Panc1 (cell line): ENCODE data around the gene PITPNB. TPM values are rescaled to one million over a fixed set of nuclear protein-coding genes. Genes with fewer than 3 reads are reported as not detected.

ENCODE experiments used
- ATAC-seq: fragments of 200-7000 bp; cut with Tn5 transposase; 2 replicates; pipeline ENCODE4 v1.9.1; 2020; ENCODE audit warnings: mild to moderate bottlenecking, moderate library complexity
- BruUV-seq: library from RNA; stranded (reverse); fragments of 400-500 nt; replicated peaks from 2 replicates; lab custom pipeline; 2021; lab: Mats Ljungman, UMichigan
- CTCF ChIA-PET: fragments of 300-600 bp; sonication (Branson Sonifier 250); formaldehyde crosslinking; loops from one replicate; lab custom pipeline; 2022; ENCODE audit warnings: antibody characterized with exemption; lab: Charles Lee
- POLR2A ChIA-PET: fragments of 300-600 bp; sonication (Branson Sonifier 250); formaldehyde crosslinking; loops from one replicate; lab custom pipeline; 2022; ENCODE audit warnings: antibody characterized with exemption; lab: Charles Lee
- DNase-seq: peaks from one replicate; pipeline ENCODE4 v3.0.0-alpha.2; 2010; ENCODE audit warnings: low read depth, low spot score
- H3K27ac ChIP-seq: 2 replicates; pipeline ENCODE4 v1.5.1; 2011; ENCODE audit warnings: mild to moderate bottlenecking, low read length, inconsistent platforms
- H3K27me3 ChIP-seq: fragments of 200-500 bp; sonication (Bioruptor generic); 2 replicates; pipeline ENCODE4 v1.6.0; 2014; ENCODE audit warnings: low read length, inconsistent platforms; ENCODE audit not compliant: control insufficient read depth, insufficient read depth
- H3K36me3 ChIP-seq: fragments of 200-500 bp; sonication (Bioruptor generic); 2 replicates; pipeline ENCODE4 v1.5.1; 2014; ENCODE audit warnings: inconsistent platforms, mild to moderate bottlenecking, low read length, moderate library complexity; ENCODE audit not compliant: control insufficient read depth, insufficient read depth
- H3K4me1 ChIP-seq: 2 replicates; pipeline ENCODE4 v1.5.1; 2011; ENCODE audit warnings: inconsistent platforms, mild to moderate bottlenecking, low read length, moderate library complexity; ENCODE audit not compliant: control insufficient read depth, insufficient read depth
- H3K4me3 ChIP-seq, 2 experiments: 2 replicates each; pipeline ENCODE4 v1.5.1; 2011 to 2012; ENCODE audit warnings: low read depth in 2 of 2, low read length in 2 of 2, mild to moderate bottlenecking in 2 of 2, inconsistent platforms in 1 of 2, moderate library complexity in 1 of 2
- H3K9me3 ChIP-seq: fragments of 200-500 bp; sonication (Bioruptor generic); 2 replicates; pipeline ENCODE4 v1.5.1; 2014; ENCODE audit warnings: low read depth, mild to moderate bottlenecking, inconsistent platforms, low read length, moderate library complexity; ENCODE audit not compliant: control insufficient read depth, insufficient read depth
- CTCF ChIP-seq: fragments of 450-650 bp; IDR thresholded peaks from 2 replicates; pipeline ENCODE4 v1.5.1; 2017; ENCODE audit warnings: mild to moderate bottlenecking
- POLR2AphosphoS5 ChIP-seq: IDR thresholded peaks from 2 replicates; pipeline ENCODE4 v1.6.1; 2012; ENCODE audit warnings: mild to moderate bottlenecking, low read depth, low read length, moderate library complexity
- SIN3A ChIP-seq: IDR thresholded peaks from 2 replicates; pipeline ENCODE4 v1.6.1; 2012; ENCODE audit warnings: low read depth, mild to moderate bottlenecking, low read length, moderate library complexity, borderline replicate concordance; ENCODE audit not compliant: insufficient read depth
- TCF7L2 ChIP-seq: IDR thresholded peaks from 2 replicates; pipeline ENCODE4 v1.6.1; 2011; ENCODE audit warnings: mild to moderate bottlenecking, low read depth, low read length, inconsistent platforms
- in situ Hi-C: cut with HindIII; loops from 2 replicates; pipeline ENCODE4 v1.10.0; 2016; ENCODE audit warnings: low sequenced_read_pairs, low pct_unique_long_range_greater_than_20kb
- intact Hi-C: fragments of 100-400 bp; cut with micrococcal nuclease; formaldehyde crosslinking; loops from one replicate; pipeline ENCODE4 v1.10.0; 2022; ENCODE audit not compliant: unreplicated experiment
- total RNA-seq: library from RNA; stranded (reverse); gene quantifications from one replicate; pipeline ENCODE4 v1.2.1, GENCODE V29; 2021; ENCODE audit not compliant: unreplicated experiment
- TF ChIP-seq, protein P1 (sequence below), 2 experiments: IDR thresholded peaks; 2 replicates each; pipeline ENCODE4 v1.6.1; 2011 to 2012; ENCODE audit warnings: low read depth in 2 of 2, control low read depth in 1 of 2, low read length in 1 of 2, mild to moderate bottlenecking in 1 of 2, moderate library complexity in 1 of 2; ENCODE audit not compliant: insufficient read depth in 1 of 2

The PITPNB gene
- total RNA-seq, 1 experiment from 2014 or later: 67.0 TPM

DNA sequence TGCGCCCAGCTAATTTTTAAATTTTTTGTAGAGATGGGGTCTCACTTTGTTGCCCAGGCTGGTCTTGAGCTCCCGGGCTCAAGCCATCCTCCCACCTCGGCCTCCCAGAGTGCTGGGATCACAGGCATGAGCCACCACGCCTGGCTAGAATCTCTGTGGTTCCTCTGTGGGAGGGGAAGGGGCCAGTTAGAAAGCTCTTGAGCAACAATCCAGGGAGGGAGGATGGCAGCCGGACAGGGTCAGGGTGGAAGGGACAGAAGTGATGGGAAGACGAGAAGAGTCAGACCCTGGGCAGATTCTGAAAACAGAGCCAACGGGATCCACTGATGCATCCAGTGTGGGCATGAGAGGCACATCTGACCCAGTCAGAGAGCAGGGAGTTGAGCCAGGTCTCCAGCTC is 78.6 kb downstream of the PITPNB start:
- Histone ChIP-seq H3K9me3 (no peaks in the 10 kb centered on the region), H3K4me3 (no peak overlapping the region), H3K27me3 (no peaks in the 10 kb centered on the region), H3K27ac (no peak overlapping the region), H3K4me1 (no peaks in the 10 kb centered on the region), H3K36me3 (no peaks in the 10 kb centered on the region)
- intact Hi-C loops (no loop called here), in situ Hi-C loops (no loop called here)
- CTCF ChIA-PET: no interaction called here
- DNase-seq (no peak), ATAC-seq (no peak)
- TF ChIP-seq CTCF (no peak), TCF7L2 (no peak), POLR2AphosphoS5 (no peak), SIN3A (no peak)
- TF ChIP-seq, protein P1, sequence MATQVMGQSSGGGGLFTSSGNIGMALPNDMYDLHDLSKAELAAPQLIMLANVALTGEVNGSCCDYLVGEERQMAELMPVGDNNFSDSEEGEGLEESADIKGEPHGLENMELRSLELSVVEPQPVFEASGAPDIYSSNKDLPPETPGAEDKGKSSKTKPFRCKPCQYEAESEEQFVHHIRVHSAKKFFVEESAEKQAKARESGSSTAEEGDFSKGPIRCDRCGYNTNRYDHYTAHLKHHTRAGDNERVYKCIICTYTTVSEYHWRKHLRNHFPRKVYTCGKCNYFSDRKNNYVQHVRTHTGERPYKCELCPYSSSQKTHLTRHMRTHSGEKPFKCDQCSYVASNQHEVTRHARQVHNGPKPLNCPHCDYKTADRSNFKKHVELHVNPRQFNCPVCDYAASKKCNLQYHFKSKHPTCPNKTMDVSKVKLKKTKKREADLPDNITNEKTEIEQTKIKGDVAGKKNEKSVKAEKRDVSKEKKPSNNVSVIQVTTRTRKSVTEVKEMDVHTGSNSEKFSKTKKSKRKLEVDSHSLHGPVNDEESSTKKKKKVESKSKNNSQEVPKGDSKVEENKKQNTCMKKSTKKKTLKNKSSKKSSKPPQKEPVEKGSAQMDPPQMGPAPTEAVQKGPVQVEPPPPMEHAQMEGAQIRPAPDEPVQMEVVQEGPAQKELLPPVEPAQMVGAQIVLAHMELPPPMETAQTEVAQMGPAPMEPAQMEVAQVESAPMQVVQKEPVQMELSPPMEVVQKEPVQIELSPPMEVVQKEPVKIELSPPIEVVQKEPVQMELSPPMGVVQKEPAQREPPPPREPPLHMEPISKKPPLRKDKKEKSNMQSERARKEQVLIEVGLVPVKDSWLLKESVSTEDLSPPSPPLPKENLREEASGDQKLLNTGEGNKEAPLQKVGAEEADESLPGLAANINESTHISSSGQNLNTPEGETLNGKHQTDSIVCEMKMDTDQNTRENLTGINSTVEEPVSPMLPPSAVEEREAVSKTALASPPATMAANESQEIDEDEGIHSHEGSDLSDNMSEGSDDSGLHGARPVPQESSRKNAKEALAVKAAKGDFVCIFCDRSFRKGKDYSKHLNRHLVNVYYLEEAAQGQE (IDR thresholded peaks at IDR 0.05; ENCODE audit: insufficient read depth in 1 of 2, low read depth in 2 of 2, low read length in 1 of 2): no peak
- no TSS peak for BruUV-seq
- POLR2A ChIA-PET: no interaction called here

- Histone ChIP-seq H3K4me1 (no peaks in the 10 kb centered on the region), H3K27ac (no peak overlapping the region), H3K4me3 (no peak overlapping the region), H3K36me3 (no peaks in the 10 kb centered on the region), H3K9me3 (no peaks in the 10 kb centered on the region), H3K27me3 (no peaks in the 10 kb centered on the region)
- ChIA-PET POLR2A (no interaction called here), CTCF (no interaction called here)
- in situ Hi-C loops (no loop called here), intact Hi-C loops (no loop called here)
- ATAC-seq (no peak), DNase-seq (no peak)
- no peak for TF ChIP-seq SIN3A
- no peak for TF ChIP-seq POLR2AphosphoS5
- no peak for TF ChIP-seq TCF7L2
- no peak for TF ChIP-seq CTCF
- TF ChIP-seq, protein P1 (IDR thresholded peaks at IDR 0.05; ENCODE audit: insufficient read depth in 1 of 2, low read depth in 2 of 2, low read length in 1 of 2): no peak
- BruUV-seq: no TSS peak
Observed at GRCh38 chr22:27839057-27839660, 79.9 kb downstream of the PITPNB start.
